ENCODE measurements around the gene ADK.

- TF ChIP-seq, protein P1, sequence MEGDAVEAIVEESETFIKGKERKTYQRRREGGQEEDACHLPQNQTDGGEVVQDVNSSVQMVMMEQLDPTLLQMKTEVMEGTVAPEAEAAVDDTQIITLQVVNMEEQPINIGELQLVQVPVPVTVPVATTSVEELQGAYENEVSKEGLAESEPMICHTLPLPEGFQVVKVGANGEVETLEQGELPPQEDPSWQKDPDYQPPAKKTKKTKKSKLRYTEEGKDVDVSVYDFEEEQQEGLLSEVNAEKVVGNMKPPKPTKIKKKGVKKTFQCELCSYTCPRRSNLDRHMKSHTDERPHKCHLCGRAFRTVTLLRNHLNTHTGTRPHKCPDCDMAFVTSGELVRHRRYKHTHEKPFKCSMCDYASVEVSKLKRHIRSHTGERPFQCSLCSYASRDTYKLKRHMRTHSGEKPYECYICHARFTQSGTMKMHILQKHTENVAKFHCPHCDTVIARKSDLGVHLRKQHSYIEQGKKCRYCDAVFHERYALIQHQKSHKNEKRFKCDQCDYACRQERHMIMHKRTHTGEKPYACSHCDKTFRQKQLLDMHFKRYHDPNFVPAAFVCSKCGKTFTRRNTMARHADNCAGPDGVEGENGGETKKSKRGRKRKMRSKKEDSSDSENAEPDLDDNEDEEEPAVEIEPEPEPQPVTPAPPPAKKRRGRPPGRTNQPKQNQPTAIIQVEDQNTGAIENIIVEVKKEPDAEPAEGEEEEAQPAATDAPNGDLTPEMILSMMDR (IDR thresholded peaks at IDR 0.05): no peak
- TF ChIP-seq POLR2AphosphoS5 (IDR thresholded peaks at IDR 0.05): no peak
Observed at GRCh38 chr10:74208997-74209396, 58.0 kb downstream of the ADK start.

All from breast epithelium (tissue), 3 donors.